H1 (cell line): ENCODE measurements around the gene ITPKB.

Experiments
- ATF3 ChIP-seq: IDR thresholded peaks from 2 replicates; pipeline ENCODE4 v1.6.1; 2011; ENCODE audit warnings: low read depth, mild to moderate bottlenecking, low read length; ENCODE audit not compliant: insufficient read depth
- CTCF ChIP-seq, 3 experiments: IDR thresholded peaks; 1 replicate in 2 of 3; 2 replicates in 1 of 3; pipeline versions ENCODE4 v1.5.1 to v1.6.1; 2011; ENCODE audit warnings: low read length in 3 of 3, mild to moderate bottlenecking in 3 of 3, inconsistent platforms in 2 of 3, low read depth in 1 of 3, moderate library complexity in 1 of 3; ENCODE audit not compliant: insufficient read depth in 1 of 3; ENCODE audit errors: control extremely low read depth in 1 of 3
- EGR1 ChIP-seq: IDR thresholded peaks from 2 replicates; pipeline ENCODE4 v1.6.1; 2011; ENCODE audit warnings: low read depth, low read length, borderline replicate concordance
- EZH2 ChIP-seq: fragments of 200-600 bp; sonication (generic); IDR thresholded peaks from 2 replicates; pipeline ENCODE4 v1.7.1; 2012; ENCODE audit warnings: low read depth, mild to moderate bottlenecking, moderate library complexity, low read length, inconsistent platforms; ENCODE audit not compliant: severe bottlenecking
- JUN ChIP-seq: IDR thresholded peaks from 2 replicates; pipeline ENCODE4 v1.6.1; 2011; ENCODE audit warnings: low read depth, mild to moderate bottlenecking, improper control_type of control experiment, low read length
- KDM1A ChIP-seq: fragments of 200-600, 300-600 bp; sonication (generic); IDR thresholded peaks from 2 replicates; pipeline ENCODE4 v1.7.1; 2016; ENCODE audit warnings: mild to moderate bottlenecking, low read length, borderline replicate concordance
- KDM5A ChIP-seq: fragments of 200-600 bp; IDR thresholded peaks from 2 replicates; pipeline ENCODE4 v1.7.1; 2012; ENCODE audit warnings: mild to moderate bottlenecking, low read length, inconsistent platforms, mixed read lengths
- POLR2A ChIP-seq, 2 experiments: IDR thresholded peaks; 1 replicate in 1 of 2; 2 replicates in 1 of 2; pipeline ENCODE4 v1.6.1; 2011; ENCODE audit warnings: low read depth in 2 of 2, low read length in 2 of 2, mild to moderate bottlenecking in 2 of 2; ENCODE audit errors: control extremely low read depth in 1 of 2
- SRF ChIP-seq: IDR thresholded peaks from 2 replicates; pipeline ENCODE4 v1.6.1; 2011; ENCODE audit warnings: mild to moderate bottlenecking, low read depth, low read length, moderate library complexity
- TCF12 ChIP-seq: IDR thresholded peaks from 2 replicates; pipeline ENCODE4 v1.6.1; 2011; ENCODE audit warnings: low read depth, mild to moderate bottlenecking, low read length
- USF2 ChIP-seq: IDR thresholded peaks from 2 replicates; pipeline ENCODE4 v1.6.1; 2011; ENCODE audit warnings: low read length, improper control_type of control experiment

DNA sequence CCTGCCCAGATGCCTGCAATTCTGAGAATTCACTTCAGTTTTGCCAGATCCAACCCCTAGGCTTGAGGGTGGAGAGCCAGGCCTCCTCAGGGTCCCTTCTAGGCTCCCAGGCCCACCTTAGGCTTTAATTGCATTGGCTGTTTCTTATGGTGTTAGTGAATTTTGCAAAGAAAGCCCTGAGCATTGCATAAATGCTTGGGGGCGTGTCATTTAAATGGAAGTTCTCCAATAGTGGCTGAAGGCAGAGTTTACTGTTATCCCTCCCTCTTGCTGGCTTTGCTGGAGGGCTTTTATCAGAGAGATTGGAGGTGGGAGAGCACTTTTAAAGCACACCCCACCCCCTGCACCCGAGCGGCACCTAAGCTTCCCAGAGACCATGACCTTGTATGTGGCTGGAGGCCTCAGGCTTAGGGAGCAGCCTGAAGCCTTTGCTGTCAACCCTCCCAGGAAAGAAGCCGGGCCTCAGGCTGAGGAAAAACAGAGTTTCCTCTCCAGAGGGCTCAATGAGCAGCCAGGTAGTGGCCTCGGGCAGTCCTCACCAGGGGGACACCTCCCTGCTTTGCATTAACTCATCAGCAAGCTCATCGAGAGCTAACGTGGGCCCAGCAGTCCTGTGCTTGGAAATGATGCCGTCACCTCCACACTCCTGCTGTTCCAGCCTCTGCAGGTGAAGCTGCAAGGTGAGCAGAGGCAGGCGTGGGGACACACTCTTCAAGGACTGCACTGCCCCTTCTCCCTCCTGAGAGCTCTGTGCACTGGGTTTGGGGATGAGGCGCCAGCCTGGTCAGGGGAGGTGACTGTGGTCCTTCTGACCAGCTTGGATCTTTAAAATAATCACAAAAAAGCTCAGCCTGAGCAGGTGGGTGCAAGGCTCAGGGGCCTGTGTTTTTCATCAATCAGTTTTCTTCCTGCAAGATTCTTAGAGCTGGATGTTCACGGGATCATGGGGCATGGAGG is 132.5 kb downstream of the ITPKB start:
- TF ChIP-seq ATF3, result no peak
- no peak for TF ChIP-seq KDM5A
- no peak for TF ChIP-seq EGR1
- no peak for TF ChIP-seq TCF12
- no peak for TF ChIP-seq CTCF (IDR thresholded peaks at IDR 0.05; ENCODE audit: control extremely low read depth in 1 of 3, insufficient read depth in 1 of 3, low read depth in 1 of 3, low read length in 3 of 3)
- TF ChIP-seq EZH2, result no peak
- TF ChIP-seq POLR2A (IDR thresholded peaks at IDR 0.05; ENCODE audit: control extremely low read depth in 1 of 2, low read depth in 2 of 2, low read length in 2 of 2), result no peak
- TF ChIP-seq SRF, result no peak
- no peak for TF ChIP-seq KDM1A
- TF ChIP-seq JUN, result no peak
- no peak for TF ChIP-seq USF2
